ENCODE results near the gene SPATS2L. TPM values are rescaled to one million over a fixed set of nuclear protein-coding genes. Genes with fewer than 3 reads are reported as not detected.

Gene SPATS2L
- polyA plus RNA-seq, 2 of the 4 experiments (the other 2 are of a cell fraction): 85.2 to 202 TPM

GRCh38 chr2:200438846-200439245, 132.4 kb downstream of the SPATS2L start:
- ChIA-PET CTCF (no interaction called here), POLR2A (no interaction called here)
- Histone ChIP-seq H3K9me3 (no peaks in the 10 kb centered on the region), H3K4me2 (no peak overlapping the region), H3K4me3 (no peak overlapping the region), H3K27ac (no peak overlapping the region), H3K4me1 (0 out of 3 replicates have a peak, but pooled peaks cover 5% of the 10 kb centered on the region)
- DNase-seq (ENCODE audit: low read depth in 1 of 2, low spot score in 1 of 2): no peak
- no peak for ATAC-seq
- no peak for FAIRE-seq
- TF ChIP-seq CBX2 (IDR thresholded peaks at IDR 0.05; ENCODE audit: borderline replicate concordance, low read depth) (no peak), CHD4 (IDR thresholded peaks at IDR 0.05; ENCODE audit: borderline replicate concordance) (no peak), RCOR1 (IDR thresholded peaks at IDR 0.05; ENCODE audit: low read depth, low read length) (no peak), GATA3 (IDR thresholded peaks at IDR 0.05; ENCODE audit: borderline replicate concordance) (no peak), REST (IDR thresholded peaks at IDR 0.05) (no peak), HOXA7 (CRISPR knock-in tag; IDR thresholded peaks at IDR 0.05) (no peak), ZC3H11A (IDR thresholded peaks at IDR 0.05) (no peak), TP53 (CRISPR knock-in tag; IDR thresholded peaks at IDR 0.05) (no peak), CEBPB (IDR thresholded peaks at IDR 0.05) (no peak), E2F6 (IDR thresholded peaks at IDR 0.05; ENCODE audit: borderline replicate concordance, low read depth) (no peak), NR3C1 (IDR thresholded peaks at IDR 0.05) (no peak), EHMT2 (IDR thresholded peaks at IDR 0.05; ENCODE audit: low read depth) (no peak), FOSL2 (IDR thresholded peaks at IDR 0.05) (no peak), FOSL2 (CRISPR knock-in tag; IDR thresholded peaks at IDR 0.05) (no peak)
- WGBS (ENCODE audit: missing lambda C conversion rate): 93% methylated on average over 1 of the region's 1 CpG

DNA sequence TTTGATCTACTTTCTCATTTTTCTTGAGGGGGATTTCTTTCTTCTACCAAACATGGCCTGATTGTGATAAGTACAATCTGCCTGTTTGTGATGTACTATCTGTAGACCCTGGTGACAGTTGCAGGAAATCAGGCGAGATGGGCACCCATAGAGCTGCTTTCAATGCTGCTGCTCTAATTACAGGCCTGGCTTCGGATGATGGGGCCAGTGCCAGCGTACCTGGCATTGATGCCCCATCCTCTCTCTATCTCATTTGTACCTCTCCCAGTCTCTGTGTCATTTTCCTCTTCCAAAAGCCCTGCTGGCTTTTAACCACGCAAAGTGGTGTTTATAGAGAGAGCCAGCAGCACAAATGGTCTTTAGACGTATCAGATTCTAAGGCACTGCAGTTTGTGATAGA, 133.5 kb downstream of the SPATS2L start:
- WGBS (ENCODE audit: missing lambda C conversion rate): 90% methylated on average over 5 of the region's 5 CpGs
- ChIA-PET POLR2A (no interaction called here), CTCF (interaction anchor here (1.0 to 1.1 kb wide), 3 partner anchors 15 to 42 kb away, joined by 3 read pairs; no protein-coding TSS in a partner anchor)
- DNase-seq (ENCODE audit: low read depth in 1 of 2, low spot score in 1 of 2): no peak
- no peak for FAIRE-seq
- TF ChIP-seq RNF2 (IDR thresholded peaks at IDR 0.05; ENCODE audit: borderline replicate concordance, low read depth) (no peak), KDM5A (IDR thresholded peaks at IDR 0.05) (no peak), FOSB (CRISPR knock-in tag; IDR thresholded peaks at IDR 0.05) (no peak), EHF (CRISPR knock-in tag; IDR thresholded peaks at IDR 0.05) (no peak), ZSCAN20 (CRISPR knock-in tag; IDR thresholded peaks at IDR 0.05) (no peak), HOXB13 (CRISPR knock-in tag; IDR thresholded peaks at IDR 0.05; ENCODE audit: low read depth) (no peak), TP53 (CRISPR knock-in tag; IDR thresholded peaks at IDR 0.05) (no peak), CTCF (IDR thresholded peaks at IDR 0.05) (no peak), MAZ (IDR thresholded peaks at IDR 0.05; ENCODE audit: borderline replicate concordance, low read depth, low read length) (no peak), ZNF302 (CRISPR knock-in tag; IDR thresholded peaks at IDR 0.05) (no peak), SMC3 (IDR thresholded peaks at IDR 0.05) (no peak), ZFP36 (IDR thresholded peaks at IDR 0.05; ENCODE audit: borderline replicate concordance, partially characterized antibody) (no peak), RCOR1 (IDR thresholded peaks at IDR 0.05; ENCODE audit: low read depth, low read length) (no peak), USF2 (IDR thresholded peaks at IDR 0.05) (no peak), RFX5 (IDR thresholded peaks at IDR 0.05) (no peak), NFE2L2 (conservative IDR thresholded peaks at IDR 0.05; ENCODE audit: low read length) (no peak), FOXS1 (CRISPR knock-in tag; IDR thresholded peaks at IDR 0.05) (no peak), HEYL (CRISPR knock-in tag; IDR thresholded peaks at IDR 0.05) (no peak), CHD2 (IDR thresholded peaks at IDR 0.05; ENCODE audit: low read length, partially characterized antibody) (no peak), RAD21 (conservative IDR thresholded peaks at IDR 0.05 in 1 of 2, IDR thresholded peaks at IDR 0.05 in 1 of 2) (no peak)
- Histone ChIP-seq H3K9me3 (no peaks in the 10 kb centered on the region), H3K4me2 (no peak overlapping the region), H3K4me1 (0 out of 3 replicates have a peak, but pooled peaks cover 5% of the 10 kb centered on the region), H3K4me3 (no peak overlapping the region), H3K27ac (no peak overlapping the region)
- ATAC-seq: no peak

Data from A549 (cell line).